Fibroblast of skin of right biceps (primary cell): ENCODE results near the gene ZMIZ1.

ENCODE experiments used
- DNase-seq: peaks from one replicate; pipeline ENCODE4 v3.0.0-alpha.2; 2013

Gene ZMIZ1

GRCh38 chr10:79066411-79067240 is 2.1 kb upstream of the ZMIZ1 start:
- peak; percentile 56 for DNase-seq

- DNase-seq = peak; percentile 92
Measured at GRCh38 chr10:79067241-79068202, 1.2 kb upstream of the ZMIZ1 start.

- DNase-seq = no peak
Measured at GRCh38 chr10:79068203-79068561, 584 bp upstream of the ZMIZ1 start.

- peak; percentile 47 for DNase-seq
Measured at GRCh38 chr10:79069325-79070080, 737 bp downstream of the ZMIZ1 start.

- peak; percentile 47 for DNase-seq
Measured at GRCh38 chr10:79070081-79070605, 1.4 kb downstream of the ZMIZ1 start.

- DNase-seq = peak; percentile 70
Measured at GRCh38 chr10:79070606-79071395, 2.0 kb downstream of the ZMIZ1 start.

GRCh38 chr10:79071396-79071923 is 2.7 kb downstream of the ZMIZ1 start:
- no peak for DNase-seq

GRCh38 chr10:79072041-79072441 is 3.3 kb downstream of the ZMIZ1 start:
- DNase-seq = peak; percentile 26

- no peak for DNase-seq
Measured at GRCh38 chr10:79072994-79073645, 4.4 kb downstream of the ZMIZ1 start.

GRCh38 chr10:79073784-79074432 is 5.1 kb downstream of the ZMIZ1 start:
- DNase-seq = peak; percentile 69

- no peak for DNase-seq
Measured at GRCh38 chr10:79074732-79075131, 6.0 kb downstream of the ZMIZ1 start.

- no peak for DNase-seq
Measured at GRCh38 chr10:79075418-79075817, 6.7 kb downstream of the ZMIZ1 start.

GRCh38 chr10:79077488-79078173 is 8.9 kb downstream of the ZMIZ1 start:
- no peak for DNase-seq

GRCh38 chr10:79078367-79079053 is 9.7 kb downstream of the ZMIZ1 start:
- DNase-seq = no peak

GRCh38 chr10:79079054-79079397 is 10.3 kb downstream of the ZMIZ1 start:
- no peak for DNase-seq

GRCh38 chr10:79079490-79080355 is 11.0 kb downstream of the ZMIZ1 start:
- peak; percentile 67 for DNase-seq

- DNase-seq = peak; percentile 92
Measured at GRCh38 chr10:79081353-79082034, 12.7 kb downstream of the ZMIZ1 start.

GRCh38 chr10:79082035-79082373 is 13.2 kb downstream of the ZMIZ1 start:
- no peak for DNase-seq
